Vagina (tissue), 2 donors: ENCODE data around the gene SLC26A2.

ENCODE experiments used
- POLR2A ChIP-seq, 2 donors: fragments of 450-650 bp; IDR thresholded peaks; one replicate each; pipeline ENCODE4 v1.6.1; 2017; ENCODE audit warnings: antibody characterized with exemption in 2 of 2, mild to moderate bottlenecking in 2 of 2, moderate library complexity in 2 of 2
- TF ChIP-seq, protein P1 (sequence below), 3 experiments: fragments of 450-650 bp in 2 of 3; fragments of 200-600 bp in 1 of 3; sonication (generic) in 1 of 3; IDR thresholded peaks; one replicate each; pipeline ENCODE4 v1.5.1; 2017 to 2019; ENCODE audit warnings: antibody characterized with exemption in 3 of 3, mild to moderate bottlenecking in 2 of 3, moderate library complexity in 2 of 3

GRCh38 chr5:149931992-149932436 is 28.5 kb upstream of the SLC26A2 start:
- TF ChIP-seq POLR2A (IDR thresholded peaks at IDR 0.05) = no peak
- TF ChIP-seq, protein P1, sequence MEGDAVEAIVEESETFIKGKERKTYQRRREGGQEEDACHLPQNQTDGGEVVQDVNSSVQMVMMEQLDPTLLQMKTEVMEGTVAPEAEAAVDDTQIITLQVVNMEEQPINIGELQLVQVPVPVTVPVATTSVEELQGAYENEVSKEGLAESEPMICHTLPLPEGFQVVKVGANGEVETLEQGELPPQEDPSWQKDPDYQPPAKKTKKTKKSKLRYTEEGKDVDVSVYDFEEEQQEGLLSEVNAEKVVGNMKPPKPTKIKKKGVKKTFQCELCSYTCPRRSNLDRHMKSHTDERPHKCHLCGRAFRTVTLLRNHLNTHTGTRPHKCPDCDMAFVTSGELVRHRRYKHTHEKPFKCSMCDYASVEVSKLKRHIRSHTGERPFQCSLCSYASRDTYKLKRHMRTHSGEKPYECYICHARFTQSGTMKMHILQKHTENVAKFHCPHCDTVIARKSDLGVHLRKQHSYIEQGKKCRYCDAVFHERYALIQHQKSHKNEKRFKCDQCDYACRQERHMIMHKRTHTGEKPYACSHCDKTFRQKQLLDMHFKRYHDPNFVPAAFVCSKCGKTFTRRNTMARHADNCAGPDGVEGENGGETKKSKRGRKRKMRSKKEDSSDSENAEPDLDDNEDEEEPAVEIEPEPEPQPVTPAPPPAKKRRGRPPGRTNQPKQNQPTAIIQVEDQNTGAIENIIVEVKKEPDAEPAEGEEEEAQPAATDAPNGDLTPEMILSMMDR (IDR thresholded peaks at IDR 0.05) = no peak
